ENCODE results near the gene AUTS2. TPM values are rescaled to one million over a fixed set of nuclear protein-coding genes. Genes with fewer than 3 reads are reported as not detected.

AUTS2 gene
- total RNA-seq, 1 experiment from 2014 or later = 256 TPM

DNA sequence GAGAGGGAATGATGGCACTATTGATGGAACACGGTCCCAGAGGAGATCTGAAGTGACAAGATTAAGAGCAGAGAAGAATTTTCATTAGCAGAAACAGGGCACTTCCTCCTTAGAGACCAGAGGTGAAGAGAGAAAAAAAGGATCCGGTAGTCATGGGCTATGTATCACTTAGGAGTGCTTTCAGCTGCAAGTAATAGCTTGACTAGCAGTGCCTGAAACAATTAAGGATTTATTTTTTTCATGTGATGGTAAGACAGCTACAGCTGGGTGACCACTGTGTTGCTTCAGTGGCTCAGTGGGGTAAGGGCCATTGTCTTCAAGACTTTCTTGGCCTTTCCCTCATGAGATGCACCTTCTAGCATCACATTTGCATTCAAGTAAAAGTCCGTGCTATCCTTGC lies 1018.5 kb downstream of the AUTS2 start:
- no peak overlapping the region for H3K18ac ChIP-seq (ENCODE audit: insufficient read length, low read depth, low read length)
- no peaks in the 10 kb centered on the region for H3K9me3 ChIP-seq (ENCODE audit: control insufficient read depth, low read depth, low read length)
- Mint-ChIP-seq H3K4me1 (peaks cover 59 to 76% of the 10 kb centered on the region in 2 experiments), H3K27me3 (ENCODE audit: low read depth) (peaks cover 47% of the 10 kb centered on the region), H3K36me3 (ENCODE audit: insufficient read depth in 1 of 3, low read depth in 3 of 3) (peaks cover 0 to 8% (median 2%) of the 10 kb centered on the region in 3 experiments; a peak in 3 of 7 replicates), H3K9me3 (peaks cover 0 to 5% of the 10 kb centered on the region in 2 experiments; a peak in 2 of 5 replicates), H3K4me3 (no peak overlapping the region), H3K27ac (no peak overlapping the region)
- no peak overlapping the region for H3K9ac ChIP-seq (ENCODE audit: extremely low read depth, insufficient read length, low read length)
- H4K91ac ChIP-seq (ENCODE audit: insufficient read length, low read depth, low read length) = no peak overlapping the region
- no peak overlapping the region for H4K5ac ChIP-seq (ENCODE audit: insufficient read length, low read depth, low read length)
- no peak overlapping the region for H3T11ph ChIP-seq (ENCODE audit: low read length)
- WGBS (ENCODE audit: extremely low coverage, insufficient read length, low lambda C conversion rate) = no CpG with 5 or more reads among the region's 3 CpGs
- no peaks in the 10 kb centered on the region; the same call in 1 of the 2 replicates for H3K27me3 ChIP-seq (ENCODE audit: insufficient read depth, low read length)
- H3K23ac ChIP-seq (ENCODE audit: insufficient read length, low read depth, low read length) = no peak overlapping the region
- H3K4me2 ChIP-seq (ENCODE audit: insufficient read depth, insufficient read length, low read length) = no peak overlapping the region
- no peak overlapping the region for H2BK5ac ChIP-seq (ENCODE audit: insufficient read length, low read length)
- peaks cover 4% of the 10 kb centered on the region; the same call in 1 of the 2 replicates for H3K4me1 ChIP-seq (ENCODE audit: insufficient read depth, low read length)
- H3K27ac ChIP-seq (ENCODE audit: insufficient read length, low read depth, low read length) = no peak overlapping the region
- no peak overlapping the region for H2BK120ac ChIP-seq (ENCODE audit: low read depth, low read length, poor library complexity, severe bottlenecking)
- H2BK12ac ChIP-seq (ENCODE audit: insufficient read length, low read depth, low read length) = no peak overlapping the region
- H3K79me1 ChIP-seq (ENCODE audit: insufficient read depth, low read depth, low read length, poor library complexity, severe bottlenecking) = no peaks in the 10 kb centered on the region
- no peak overlapping the region for H3K56ac ChIP-seq (ENCODE audit: insufficient read length, low read depth, low read length)
- H2AK5ac ChIP-seq (ENCODE audit: insufficient read length, low read length) = no peak overlapping the region
- no peaks in the 10 kb centered on the region for H3K79me2 ChIP-seq (ENCODE audit: insufficient read depth, low read length)
- H2BK20ac ChIP-seq (ENCODE audit: low read depth, low read length, poor library complexity, severe bottlenecking) = no peak overlapping the region
- H4K20me1 ChIP-seq (ENCODE audit: control insufficient read depth, insufficient read depth, insufficient read length) = no peaks in the 10 kb centered on the region
- no peak overlapping the region for H2AFZ ChIP-seq (ENCODE audit: low read length)
- no peak for DNase-seq
- no peak overlapping the region for H2BK15ac ChIP-seq (ENCODE audit: low read depth, low read length)
- no peak overlapping the region for H4K8ac ChIP-seq (replicated peaks; ENCODE audit: insufficient read length, low read depth, low read length)
- no peak overlapping the region for H3K4ac ChIP-seq (ENCODE audit: low read depth, low read length)
- H3K23me2 ChIP-seq (ENCODE audit: insufficient read length, low read depth, low read length, poor library complexity, severe bottlenecking) = no peaks in the 10 kb centered on the region
- no peak overlapping the region for H3K14ac ChIP-seq (ENCODE audit: insufficient read depth, low read length)
- TF ChIP-seq, protein P1, sequence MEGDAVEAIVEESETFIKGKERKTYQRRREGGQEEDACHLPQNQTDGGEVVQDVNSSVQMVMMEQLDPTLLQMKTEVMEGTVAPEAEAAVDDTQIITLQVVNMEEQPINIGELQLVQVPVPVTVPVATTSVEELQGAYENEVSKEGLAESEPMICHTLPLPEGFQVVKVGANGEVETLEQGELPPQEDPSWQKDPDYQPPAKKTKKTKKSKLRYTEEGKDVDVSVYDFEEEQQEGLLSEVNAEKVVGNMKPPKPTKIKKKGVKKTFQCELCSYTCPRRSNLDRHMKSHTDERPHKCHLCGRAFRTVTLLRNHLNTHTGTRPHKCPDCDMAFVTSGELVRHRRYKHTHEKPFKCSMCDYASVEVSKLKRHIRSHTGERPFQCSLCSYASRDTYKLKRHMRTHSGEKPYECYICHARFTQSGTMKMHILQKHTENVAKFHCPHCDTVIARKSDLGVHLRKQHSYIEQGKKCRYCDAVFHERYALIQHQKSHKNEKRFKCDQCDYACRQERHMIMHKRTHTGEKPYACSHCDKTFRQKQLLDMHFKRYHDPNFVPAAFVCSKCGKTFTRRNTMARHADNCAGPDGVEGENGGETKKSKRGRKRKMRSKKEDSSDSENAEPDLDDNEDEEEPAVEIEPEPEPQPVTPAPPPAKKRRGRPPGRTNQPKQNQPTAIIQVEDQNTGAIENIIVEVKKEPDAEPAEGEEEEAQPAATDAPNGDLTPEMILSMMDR (conservative IDR thresholded peaks at IDR 0.05) = no peak

All from H9 (cell line).